ENCODE results near the gene SPIN1.

The SPIN1 gene

DNA sequence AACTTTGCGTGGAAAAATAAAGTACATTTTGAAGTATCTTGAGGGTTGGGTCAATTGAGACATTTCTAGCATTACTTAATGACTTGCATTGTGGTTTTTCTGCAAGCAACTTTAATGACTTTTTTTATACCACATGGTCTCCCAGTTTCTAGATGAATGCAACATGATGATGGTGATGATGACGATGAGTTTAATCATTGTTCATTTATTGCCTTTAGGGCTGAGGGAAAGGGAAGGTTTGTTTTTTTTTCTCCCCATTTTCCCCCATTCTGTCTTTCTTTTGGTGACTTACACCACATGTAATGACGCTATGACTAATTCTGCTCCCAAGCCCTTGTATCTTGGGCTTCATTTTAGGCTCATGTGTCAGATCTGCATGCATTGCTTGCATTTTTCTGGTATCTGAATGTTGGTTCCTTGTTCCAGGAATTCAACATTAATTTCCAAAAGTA lies 89.1 kb downstream of the SPIN1 start:
- in situ Hi-C loops (cut with MboI; ENCODE audit: low sequenced_read_pairs, unreplicated experiment), result no loop called here
- TF ChIP-seq, protein P1, sequence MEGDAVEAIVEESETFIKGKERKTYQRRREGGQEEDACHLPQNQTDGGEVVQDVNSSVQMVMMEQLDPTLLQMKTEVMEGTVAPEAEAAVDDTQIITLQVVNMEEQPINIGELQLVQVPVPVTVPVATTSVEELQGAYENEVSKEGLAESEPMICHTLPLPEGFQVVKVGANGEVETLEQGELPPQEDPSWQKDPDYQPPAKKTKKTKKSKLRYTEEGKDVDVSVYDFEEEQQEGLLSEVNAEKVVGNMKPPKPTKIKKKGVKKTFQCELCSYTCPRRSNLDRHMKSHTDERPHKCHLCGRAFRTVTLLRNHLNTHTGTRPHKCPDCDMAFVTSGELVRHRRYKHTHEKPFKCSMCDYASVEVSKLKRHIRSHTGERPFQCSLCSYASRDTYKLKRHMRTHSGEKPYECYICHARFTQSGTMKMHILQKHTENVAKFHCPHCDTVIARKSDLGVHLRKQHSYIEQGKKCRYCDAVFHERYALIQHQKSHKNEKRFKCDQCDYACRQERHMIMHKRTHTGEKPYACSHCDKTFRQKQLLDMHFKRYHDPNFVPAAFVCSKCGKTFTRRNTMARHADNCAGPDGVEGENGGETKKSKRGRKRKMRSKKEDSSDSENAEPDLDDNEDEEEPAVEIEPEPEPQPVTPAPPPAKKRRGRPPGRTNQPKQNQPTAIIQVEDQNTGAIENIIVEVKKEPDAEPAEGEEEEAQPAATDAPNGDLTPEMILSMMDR (IDR thresholded peaks at IDR 0.05; ENCODE audit: borderline replicate concordance, control extremely low read depth, extremely low read depth, insufficient read depth, missing control alignments), result no peak
- no peak for DNase-seq (ENCODE audit: low spot score)

DNA sequence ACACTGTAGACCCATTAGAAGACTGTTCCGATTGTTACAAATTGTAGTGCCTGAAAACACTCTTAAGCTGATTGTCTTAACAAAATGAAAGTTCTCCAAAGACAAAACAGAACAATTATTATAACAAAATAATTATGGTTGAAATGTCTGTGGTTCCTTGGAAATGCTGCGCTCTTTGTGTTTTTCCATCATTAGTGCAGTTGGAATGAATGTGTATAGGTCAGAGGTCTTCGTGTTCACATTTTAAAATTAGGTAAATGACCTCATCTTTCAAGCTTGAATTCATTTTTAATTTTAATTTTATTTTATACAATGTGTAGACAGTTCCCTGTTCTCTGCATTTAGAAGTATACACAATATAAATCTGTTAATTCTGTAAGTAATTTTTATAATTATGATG lies 90.0 kb downstream of the SPIN1 start:
- TF ChIP-seq, protein P1 (IDR thresholded peaks at IDR 0.05; ENCODE audit: borderline replicate concordance, control extremely low read depth, extremely low read depth, insufficient read depth, missing control alignments), result no peak
- in situ Hi-C loops (cut with MboI; ENCODE audit: low sequenced_read_pairs, unreplicated experiment), result no loop called here
- no peak for DNase-seq (ENCODE audit: low spot score)

DNA sequence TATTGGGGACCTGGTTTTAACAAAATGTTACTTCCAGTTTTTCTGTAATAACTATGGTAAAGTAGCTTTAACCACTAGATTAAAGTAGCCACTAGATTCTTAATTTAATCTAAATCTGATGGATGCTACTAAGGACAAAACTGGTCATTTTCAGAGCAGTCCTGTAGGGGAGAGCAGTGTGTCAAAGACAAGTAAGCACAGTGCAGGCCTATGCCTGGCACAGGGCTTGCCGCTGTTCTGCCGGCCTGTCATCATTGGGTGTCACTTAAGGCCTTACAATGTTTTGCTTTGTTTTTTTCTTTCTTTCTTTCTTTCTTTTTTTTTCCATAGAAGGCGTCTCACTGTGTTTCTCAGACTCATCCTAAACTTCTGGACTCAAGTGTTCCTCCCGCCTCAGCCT lies 93.7 kb downstream of the SPIN1 start:
- in situ Hi-C loops (cut with MboI; ENCODE audit: low sequenced_read_pairs, unreplicated experiment), result no loop called here
- TF ChIP-seq, protein P1 (IDR thresholded peaks at IDR 0.05; ENCODE audit: borderline replicate concordance, control extremely low read depth, extremely low read depth, insufficient read depth, missing control alignments), result no peak
- DNase-seq (ENCODE audit: low spot score), result no peak

DNA sequence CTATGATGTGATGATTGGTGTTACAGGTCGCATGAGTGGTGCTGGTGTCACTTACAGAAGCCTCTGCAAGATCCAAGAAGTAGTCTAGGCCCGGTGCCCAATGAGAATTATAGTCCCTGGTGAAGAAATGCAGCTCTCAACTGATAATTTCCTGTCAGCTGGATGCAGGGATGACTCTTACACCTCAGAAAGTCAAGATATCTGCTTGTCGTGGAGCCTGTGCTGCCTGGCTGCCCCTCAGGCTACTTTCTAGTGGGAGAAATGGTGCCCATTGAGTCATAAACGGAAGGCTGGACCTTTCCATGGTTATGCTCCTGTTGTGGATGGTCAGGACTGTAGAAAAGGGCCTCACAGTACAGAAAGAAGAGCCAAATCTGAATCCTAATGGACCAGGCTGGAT lies 99.9 kb downstream of the SPIN1 start:
- in situ Hi-C loops (cut with MboI; ENCODE audit: low sequenced_read_pairs, unreplicated experiment), result no loop called here
- TF ChIP-seq, protein P1 (IDR thresholded peaks at IDR 0.05; ENCODE audit: borderline replicate concordance, control extremely low read depth, extremely low read depth, insufficient read depth, missing control alignments), result no peak
- DNase-seq (ENCODE audit: low spot score), result no peak

DNA sequence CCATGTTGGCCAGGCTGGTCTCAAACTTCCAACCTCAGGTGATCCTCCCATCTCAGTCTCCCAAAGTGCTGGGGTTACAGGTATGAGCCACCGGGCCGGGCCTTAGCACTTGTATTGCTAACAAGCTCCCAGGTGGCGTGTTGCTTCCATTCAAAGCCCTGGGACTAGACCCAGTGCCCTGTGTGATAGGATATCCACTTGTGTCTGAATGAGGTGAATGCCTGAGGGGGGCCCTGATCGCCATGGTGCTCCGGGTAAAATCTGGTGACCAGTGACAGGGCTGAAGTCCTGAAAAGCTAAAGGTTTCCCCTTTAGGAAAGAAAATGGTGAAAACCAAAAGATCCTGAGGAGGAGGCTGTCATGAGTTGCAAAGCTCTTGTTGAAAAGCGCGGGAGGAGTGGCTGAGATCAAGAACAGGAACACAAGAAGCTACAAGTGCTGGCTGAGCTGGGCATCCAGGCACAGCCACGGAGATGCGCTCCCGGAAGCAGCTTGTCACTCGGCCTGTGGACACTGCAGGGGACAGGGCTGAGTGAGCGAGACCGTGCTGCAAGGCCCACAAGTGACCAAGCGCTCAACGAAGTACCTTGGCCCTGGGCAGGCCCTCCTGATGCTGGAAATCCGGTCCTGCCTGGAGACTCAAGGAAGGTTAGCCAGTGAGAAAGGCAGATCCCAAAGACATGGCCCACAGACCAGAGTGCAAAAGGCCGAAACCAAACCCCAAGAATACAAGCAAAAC lies 106.9 kb downstream of the SPIN1 start:
- DNase-seq (ENCODE audit: low spot score), result no peak
- in situ Hi-C loops (cut with MboI; ENCODE audit: low sequenced_read_pairs, unreplicated experiment), result no loop called here
- TF ChIP-seq, protein P1 (IDR thresholded peaks at IDR 0.05; ENCODE audit: borderline replicate concordance, control extremely low read depth, extremely low read depth, insufficient read depth, missing control alignments), result no peak

DNA sequence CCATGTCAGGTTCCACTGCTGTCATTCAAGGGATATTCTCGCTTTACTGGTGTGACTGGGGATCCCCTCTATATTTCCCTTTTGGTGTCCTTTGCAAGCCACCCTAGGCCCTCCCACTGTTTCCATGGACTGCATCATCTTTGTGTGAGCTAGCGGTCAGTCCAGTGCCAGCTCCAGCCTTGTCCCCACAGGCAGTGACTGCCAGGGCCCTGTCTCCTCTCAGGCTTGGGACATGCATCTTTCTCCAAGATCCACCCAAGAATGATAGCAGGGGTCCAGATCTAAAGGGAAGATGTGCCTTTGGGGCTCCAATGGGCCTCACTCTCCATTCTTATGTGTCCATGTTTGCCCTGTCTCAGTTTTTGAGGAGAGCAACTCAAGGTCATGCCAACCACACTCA lies 109.0 kb downstream of the SPIN1 start:
- TF ChIP-seq, protein P1 (IDR thresholded peaks at IDR 0.05; ENCODE audit: borderline replicate concordance, control extremely low read depth, extremely low read depth, insufficient read depth, missing control alignments), result no peak
- in situ Hi-C loops (cut with MboI; ENCODE audit: low sequenced_read_pairs, unreplicated experiment), result no loop called here
- no peak for DNase-seq (ENCODE audit: low spot score)

Measured in GM13976 (cell line).